PC-9 (cell line): ENCODE data around the gene TTC24. TPM values are rescaled to one million over a fixed set of nuclear protein-coding genes. Genes with fewer than 3 reads are reported as not detected.
"Not testable (repeated sequence)": the region's sequence is repeated elsewhere in the genome, so short reads cannot be mapped to it uniquely, and the experiment has no call there.

ENCODE experiments used
- BruUV-seq: library from RNA; stranded (reverse); fragments of 400-500 nt; replicated peaks from 2 replicates; lab custom pipeline; 2021; lab: Mats Ljungman, UMichigan
- CTCF ChIA-PET: fragments of 300-600 bp; sonication (Branson Sonifier 250); formaldehyde crosslinking; loops from one replicate; lab custom pipeline; 2022; ENCODE audit warnings: antibody characterized with exemption; lab: Charles Lee
- POLR2A ChIA-PET: fragments of 300-600 bp; sonication (Branson Sonifier 250); formaldehyde crosslinking; loops from one replicate; lab custom pipeline; 2022; ENCODE audit warnings: antibody characterized with exemption; ENCODE audit not compliant: unreplicated experiment; lab: Charles Lee
- DNase-seq, 2 experiments: peaks; one replicate each; pipeline versions ENCODE4 v3.0.0 to v3.0.0-alpha.2; 2015 to 2022; ENCODE audit warnings: mixed read lengths in 1 of 2
- H2AFZ ChIP-seq: fragments of 200-600 bp; sonication (generic); 2 replicates; pipeline ENCODE4 v1.8.1; 2017; ENCODE audit warnings: antibody characterized with exemption
- H3F3A ChIP-seq: fragments of 200-600 bp; sonication (generic); 2 replicates; pipeline ENCODE4 v1.8.1; 2017; ENCODE audit warnings: antibody characterized with exemption, mild to moderate bottlenecking, low read depth; ENCODE audit not compliant: insufficient read depth
- H3K27ac ChIP-seq: fragments of 200-600 bp; sonication (generic); 2 replicates; pipeline ENCODE4 v1.6.1; 2016; ENCODE audit warnings: mixed run types
- H3K27me3 ChIP-seq: fragments of 200-600 bp; sonication (generic); 2 replicates; pipeline ENCODE4 v1.6.1; 2016; ENCODE audit warnings: low read depth, mixed run types; ENCODE audit not compliant: insufficient read depth
- H3K36me3 ChIP-seq: fragments of 200-600 bp; sonication (generic); 2 replicates; pipeline ENCODE4 v1.6.1; 2016; ENCODE audit warnings: low read depth, mixed run types
- H3K4me1 ChIP-seq: fragments of 200-600 bp; sonication (generic); replicated peaks from 2 replicates; pipeline ENCODE4 v1.6.1; 2016; ENCODE audit warnings: mixed run types; ENCODE audit not compliant: insufficient read depth
- H3K4me2 ChIP-seq: fragments of 200-600 bp; sonication (generic); 2 replicates; pipeline ENCODE4 v1.6.1; 2017; ENCODE audit warnings: mixed run types
- H3K4me3 ChIP-seq: fragments of 200-600 bp; sonication (generic); 2 replicates; pipeline ENCODE4 v1.6.1; 2016; ENCODE audit warnings: mixed run types
- H3K79me2 ChIP-seq: fragments of 200-600 bp; sonication (generic); 2 replicates; pipeline ENCODE4 v1.6.1; 2017; ENCODE audit warnings: low read depth, mixed run types
- H3K9me2 ChIP-seq: fragments of 200-600 bp; sonication (generic); 2 replicates; pipeline ENCODE4 v1.8.1; 2017; ENCODE audit warnings: mild to moderate bottlenecking; ENCODE audit not compliant: insufficient read depth
- H3K9me3 ChIP-seq: fragments of 200-600 bp; sonication (generic); 2 replicates; pipeline ENCODE4 v1.8.1; 2016; ENCODE audit warnings: low read depth; ENCODE audit not compliant: insufficient read depth
- H4K20me1 ChIP-seq: fragments of 200-600 bp; sonication (generic); 2 replicates; pipeline ENCODE4 v1.8.1; 2017; ENCODE audit not compliant: insufficient read depth
- CTCF ChIP-seq: fragments of 200-600 bp; sonication (generic); conservative IDR thresholded peaks from 2 replicates; pipeline ENCODE4 v1.6.1; 2017; ENCODE audit warnings: mixed run types, antibody characterized with exemption, mild to moderate bottlenecking, moderate library complexity
- EZH2 ChIP-seq: fragments of 200-600 bp; sonication (generic); IDR thresholded peaks from 2 replicates; pipeline ENCODE4 v1.8.0; 2017; ENCODE audit warnings: antibody characterized with exemption, low read depth
- intact Hi-C: fragments of 100-400 bp; cut with micrococcal nuclease; formaldehyde crosslinking; loops from one replicate; pipeline ENCODE4 v1.10.0; 2022; ENCODE audit not compliant: unreplicated experiment
- total RNA-seq: library from RNA; stranded (reverse); gene quantifications from 2 replicates; pipeline ENCODE4 v1.2.3, GENCODE V29; 2021

Gene TTC24
- total RNA-seq, 1 experiment from 2014 or later: not detected

GRCh38 chr1:156551869-156552268, 27.7 kb upstream of the TTC24 start:
- Histone ChIP-seq H3K79me2 (no peaks in the 10 kb centered on the region), H3K36me3 (peaks cover 12% of the 10 kb centered on the region), H3K4me3 (no peak overlapping the region; the same call in 1 of the 2 replicates), H3K9me3 (no peaks in the 10 kb centered on the region), H2AFZ (no peak overlapping the region), H3K9me2 (no peaks in the 10 kb centered on the region), H3K27me3 (no peaks in the 10 kb centered on the region), H3F3A (peaks cover 33% of the 10 kb centered on the region), H3K27ac (peak overlapping the region; percentile 88), H3K4me1 (peaks cover 35% of the 10 kb centered on the region), H3K4me2 (peak overlapping the region; percentile 67), H4K20me1 (no peaks in the 10 kb centered on the region)
- POLR2A ChIA-PET: interaction anchor here (0.6 to 0.7 kb wide), 2 partner anchors 47 to 95 kb away, joined by 3 to 8 read pairs; no protein-coding TSS in a partner anchor
- TF ChIP-seq CTCF (no peak), EZH2 (no peak)
- peak; percentile 55 to 93 for DNase-seq
- intact Hi-C loops: no loop called here
- CTCF ChIA-PET: interaction anchor here (0.6 kb wide), 2 partner anchors 14 to 95 kb away, joined by 3 to 7 read pairs; no protein-coding TSS in a partner anchor
- BruUV-seq: no TSS peak

- no peaks in the 10 kb centered on the region for H3K79me2 ChIP-seq
- no peaks in the 10 kb centered on the region for H3K9me2 ChIP-seq
- H2AFZ ChIP-seq: no peak overlapping the region
- H3K9me3 ChIP-seq: no peaks in the 10 kb centered on the region
- no peaks in the 10 kb centered on the region for H4K20me1 ChIP-seq
- intact Hi-C loops: no loop called here
- POLR2A ChIA-PET: interaction anchor here (0.6 to 0.7 kb wide), 2 partner anchors 48 to 73 kb away, joined by 6 to 8 read pairs; no protein-coding TSS in a partner anchor
- H3K4me1 ChIP-seq: peaks cover 35% of the 10 kb centered on the region
- peak overlapping the region; percentile 88 for H3K27ac ChIP-seq
- peak overlapping the region; percentile 67 for H3K4me2 ChIP-seq
- TF ChIP-seq EZH2 (no peak), CTCF (no peak)
- H3K4me3 ChIP-seq: no peak overlapping the region
- CTCF ChIA-PET: no interaction called here
- DNase-seq: peak; percentile 7 to 56
- peaks cover 33% of the 10 kb centered on the region for H3F3A ChIP-seq
- peaks cover 9% of the 10 kb centered on the region for H3K36me3 ChIP-seq
- H3K27me3 ChIP-seq: no peaks in the 10 kb centered on the region
- BruUV-seq: no TSS peak
These were observed 27.0 kb upstream of the TTC24 start for GRCh38 chr1:156552518-156552917.

- Histone ChIP-seq H3K27ac (peak overlapping the region; percentile 88), H3F3A (peaks cover 33% of the 10 kb centered on the region), H3K4me1 (peaks cover 35% of the 10 kb centered on the region), H3K4me2 (peak overlapping the region; percentile 67)
- H3K27me3 ChIP-seq, DNase-seq, H3K9me2 ChIP-seq, CTCF ChIA-PET, H3K9me3 ChIP-seq, H3K36me3 ChIP-seq, BruUV-seq, H3K79me2 ChIP-seq, H2AFZ ChIP-seq, H3K4me3 ChIP-seq, H4K20me1 ChIP-seq, intact Hi-C loops: not testable (repeated sequence)
- POLR2A ChIA-PET: interaction anchor here (0.7 kb wide), 1 partner anchor 72 kb away, joined by 6 read pairs; no protein-coding TSS in a partner anchor
These were observed 26.6 kb upstream of the TTC24 start for GRCh38 chr1:156552937-156553336.
